Right atrium auricular region (tissue), 2 donors: ENCODE results near the gene COL21A1. TPM values are rescaled to one million over a fixed set of nuclear protein-coding genes. Genes with fewer than 3 reads are reported as not detected.

ENCODE experiments used
- DNase-seq: peaks from one replicate; pipeline ENCODE4 v3.0.0-alpha.2; 2019; ENCODE audit warnings: low spot score
- H3K27ac ChIP-seq, 2 donors: fragments of 200-600 bp; sonication (generic); 1 replicate in 1 of 2; 2 replicates in 1 of 2; pipeline ENCODE4 v1.5.1; 2016 to 2019
- H3K27me3 ChIP-seq, 2 donors: fragments of 200-600 bp; sonication (generic); one replicate each; pipeline versions ENCODE4 v1.5.1 to v1.6.0; 2017 to 2019
- H3K36me3 ChIP-seq: fragments of 200-600 bp; sonication (generic); one replicate; pipeline ENCODE4 v1.5.1; 2016
- H3K4me1 ChIP-seq, 2 donors: fragments of 200-600 bp; sonication (generic); one replicate each; pipeline versions ENCODE4 v1.5.1 to v1.6.0; 2017 to 2019
- H3K4me3 ChIP-seq, 2 donors: fragments of 200-600 bp; sonication (generic); 1 replicate in 1 of 2; 2 replicates in 1 of 2; pipeline ENCODE4 v1.5.1; 2017 to 2019; ENCODE audit warnings: mild to moderate bottlenecking in 1 of 2, moderate library complexity in 1 of 2
- H3K9me3 ChIP-seq, 2 donors: fragments of 200-600 bp; sonication (generic); one replicate each; pipeline ENCODE4 v1.5.1; 2019
- total RNA-seq, 2 donors: library from RNA; depleted of rRNA; stranded (reverse); fragments of >200 nt; gene quantifications; one replicate each; pipeline ENCODE4 v1.1.0, GENCODE V29; 2016
- TF ChIP-seq, protein P1 (sequence below), 2 donors: fragments of 200-600 bp; sonication (generic); IDR thresholded peaks; one replicate each; pipeline ENCODE4 v1.5.1; 2019; ENCODE audit warnings: antibody characterized with exemption in 2 of 2

The COL21A1 gene
- total RNA-seq, 2 donors from 2014 or later = 13.6 to 89.7 TPM

DNA sequence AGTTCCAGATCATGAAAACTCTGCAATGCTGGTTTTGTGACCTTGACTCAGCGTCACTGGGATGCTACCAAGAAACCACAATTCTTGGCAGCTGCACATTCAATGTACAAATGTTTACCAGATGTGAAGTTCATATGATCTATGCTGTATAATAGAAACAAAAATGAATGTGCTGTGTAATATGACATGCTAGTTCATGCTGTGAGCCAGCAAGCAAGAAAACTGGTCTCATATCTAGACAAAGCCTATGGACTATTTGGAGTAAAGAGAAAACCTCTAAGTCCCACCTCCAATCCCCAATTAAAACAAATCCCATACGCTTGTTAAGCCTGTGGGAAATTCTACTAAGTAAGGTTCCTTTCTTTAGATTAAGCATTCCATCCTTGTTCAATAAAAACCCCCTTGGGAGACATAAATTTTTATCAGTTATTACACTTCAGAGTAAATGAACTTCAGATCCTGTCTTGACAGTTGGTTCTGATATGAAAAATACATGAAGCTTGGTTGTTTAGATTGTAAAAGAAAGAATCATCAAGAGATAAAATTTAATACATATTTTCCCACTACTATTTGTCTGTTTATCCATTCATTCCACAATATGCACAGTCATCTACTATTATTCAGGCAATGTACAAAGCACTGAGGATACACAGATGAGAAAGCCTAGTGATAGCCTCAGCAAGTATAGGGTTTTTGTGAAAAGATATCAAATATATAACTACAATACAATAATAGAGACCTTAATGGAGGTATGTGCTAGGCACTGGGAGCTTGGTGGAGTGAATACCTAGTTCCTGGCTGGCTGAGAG is 20.1 kb downstream of the COL21A1 start:
- TF ChIP-seq, protein P1, sequence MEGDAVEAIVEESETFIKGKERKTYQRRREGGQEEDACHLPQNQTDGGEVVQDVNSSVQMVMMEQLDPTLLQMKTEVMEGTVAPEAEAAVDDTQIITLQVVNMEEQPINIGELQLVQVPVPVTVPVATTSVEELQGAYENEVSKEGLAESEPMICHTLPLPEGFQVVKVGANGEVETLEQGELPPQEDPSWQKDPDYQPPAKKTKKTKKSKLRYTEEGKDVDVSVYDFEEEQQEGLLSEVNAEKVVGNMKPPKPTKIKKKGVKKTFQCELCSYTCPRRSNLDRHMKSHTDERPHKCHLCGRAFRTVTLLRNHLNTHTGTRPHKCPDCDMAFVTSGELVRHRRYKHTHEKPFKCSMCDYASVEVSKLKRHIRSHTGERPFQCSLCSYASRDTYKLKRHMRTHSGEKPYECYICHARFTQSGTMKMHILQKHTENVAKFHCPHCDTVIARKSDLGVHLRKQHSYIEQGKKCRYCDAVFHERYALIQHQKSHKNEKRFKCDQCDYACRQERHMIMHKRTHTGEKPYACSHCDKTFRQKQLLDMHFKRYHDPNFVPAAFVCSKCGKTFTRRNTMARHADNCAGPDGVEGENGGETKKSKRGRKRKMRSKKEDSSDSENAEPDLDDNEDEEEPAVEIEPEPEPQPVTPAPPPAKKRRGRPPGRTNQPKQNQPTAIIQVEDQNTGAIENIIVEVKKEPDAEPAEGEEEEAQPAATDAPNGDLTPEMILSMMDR (IDR thresholded peaks at IDR 0.05) = no peak
- H3K27me3 ChIP-seq = no peaks in the 10 kb centered on the region
- DNase-seq = no peak
- H3K4me3 ChIP-seq = no peak overlapping the region
- no peak overlapping the region for H3K27ac ChIP-seq
- H3K36me3 ChIP-seq = no peaks in the 10 kb centered on the region
- H3K4me1 ChIP-seq = no peaks in the 10 kb centered on the region
- no peaks in the 10 kb centered on the region for H3K9me3 ChIP-seq

DNA sequence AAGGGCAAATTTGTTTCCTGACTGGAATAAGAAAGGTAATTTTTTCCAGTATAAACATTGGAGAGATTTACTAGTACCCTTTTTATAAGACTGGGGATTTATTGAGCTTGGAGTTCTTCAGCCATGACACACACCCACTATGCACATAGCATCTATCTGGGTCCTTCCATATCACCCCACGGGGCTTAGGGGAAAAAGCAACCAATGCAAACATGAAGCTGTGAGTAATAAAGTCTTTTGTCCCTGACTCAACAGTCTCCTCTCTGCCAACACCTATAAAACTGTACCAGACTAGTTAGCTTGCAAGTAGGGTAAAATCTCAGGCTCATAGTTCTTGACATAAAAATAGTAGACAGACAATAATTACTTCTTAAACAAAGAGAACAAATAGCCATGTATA is 23.4 kb downstream of the COL21A1 start:
- TF ChIP-seq, protein P1 (IDR thresholded peaks at IDR 0.05) = no peak
- Histone ChIP-seq H3K4me1 (no peaks in the 10 kb centered on the region), H3K9me3 (no peaks in the 10 kb centered on the region), H3K27ac (no peak overlapping the region), H3K4me3 (no peak overlapping the region), H3K36me3 (no peaks in the 10 kb centered on the region), H3K27me3 (no peaks in the 10 kb centered on the region)
- DNase-seq = no peak

DNA sequence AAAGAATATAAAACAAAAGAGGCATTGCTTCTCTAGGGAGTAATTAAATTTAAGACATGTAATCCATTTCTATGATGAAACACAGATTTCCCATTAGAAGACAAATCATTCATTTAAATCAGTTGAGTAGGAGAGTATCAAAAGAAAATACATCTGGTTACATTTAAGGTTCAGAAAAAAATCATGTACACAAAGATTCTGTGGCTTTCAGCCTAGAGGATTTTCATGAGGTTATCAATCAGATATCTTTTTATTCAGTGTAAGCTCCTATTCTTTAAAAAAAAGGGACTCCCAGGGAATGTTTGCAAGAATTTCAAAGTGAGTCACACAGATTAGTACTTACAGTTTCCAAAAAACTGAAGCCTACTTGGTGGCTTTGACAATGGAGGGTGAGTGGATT is 24.9 kb downstream of the COL21A1 start:
- Histone ChIP-seq H3K4me1 (no peaks in the 10 kb centered on the region), H3K36me3 (no peaks in the 10 kb centered on the region), H3K27ac (no peak overlapping the region), H3K27me3 (no peaks in the 10 kb centered on the region), H3K4me3 (no peak overlapping the region), H3K9me3 (no peaks in the 10 kb centered on the region)
- TF ChIP-seq, protein P1 (IDR thresholded peaks at IDR 0.05) = no peak
- no peak for DNase-seq

DNA sequence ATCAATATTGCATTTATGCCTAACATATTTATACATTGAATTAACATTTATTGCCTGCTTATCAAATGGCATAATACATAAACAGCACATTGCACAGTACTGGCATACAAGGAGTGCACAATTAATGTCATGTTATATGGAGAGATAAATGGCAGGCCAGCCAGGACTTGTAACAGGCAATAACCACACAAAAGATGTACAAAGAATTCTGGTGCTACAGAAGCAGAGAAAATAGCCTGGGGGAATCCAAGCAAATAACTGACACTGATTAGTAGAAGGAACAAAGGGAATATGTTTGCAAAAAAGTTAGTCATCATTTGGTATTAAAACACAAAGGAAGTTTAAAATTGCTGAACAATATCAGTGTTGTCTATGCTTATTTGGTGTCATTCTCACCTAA is 27.3 kb downstream of the COL21A1 start:
- DNase-seq = no peak
- Histone ChIP-seq H3K27me3 (no peaks in the 10 kb centered on the region), H3K27ac (no peak overlapping the region), H3K4me1 (no peaks in the 10 kb centered on the region), H3K36me3 (no peaks in the 10 kb centered on the region), H3K9me3 (no peaks in the 10 kb centered on the region), H3K4me3 (no peak overlapping the region)
- TF ChIP-seq, protein P1 (IDR thresholded peaks at IDR 0.05) = no peak

DNA sequence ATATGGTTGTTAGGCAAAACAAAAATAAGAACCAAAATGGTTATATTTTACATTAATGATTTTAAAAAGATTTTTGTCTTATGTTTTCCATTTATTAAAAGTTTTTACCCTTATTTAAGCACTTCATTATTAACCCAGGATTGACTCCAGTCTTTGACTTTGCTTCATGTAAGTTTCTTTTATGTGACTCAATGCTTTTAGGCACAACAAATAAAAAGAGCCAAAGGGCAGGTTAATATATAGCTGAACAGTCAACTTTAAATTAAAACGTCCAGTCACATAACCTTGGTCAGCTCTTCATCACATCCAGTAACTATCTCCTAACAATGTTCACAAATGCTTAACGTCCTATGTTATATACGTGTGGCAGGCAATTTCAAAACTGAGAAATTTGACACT is 32.7 kb downstream of the COL21A1 start:
- Histone ChIP-seq H3K27ac (peak overlapping the region in 1 of 2 donors; percentile 2), H3K36me3 (no peaks in the 10 kb centered on the region), H3K4me1 (no peaks in the 10 kb centered on the region), H3K9me3 (peaks cover 0 to 4% of the 10 kb centered on the region in 2 donors), H3K27me3 (no peaks in the 10 kb centered on the region), H3K4me3 (no peak overlapping the region)
- TF ChIP-seq, protein P1 (IDR thresholded peaks at IDR 0.05) = no peak
- no peak for DNase-seq
